H1 (cell line): ENCODE results near the gene ENOSF1. TPM values are rescaled to one million over a fixed set of nuclear protein-coding genes. Genes with fewer than 3 reads are reported as not detected.

Experiments used
- E2F6 ChIP-seq: IDR thresholded peaks from 2 replicates; pipeline ENCODE4 v1.6.1; 2012; ENCODE audit warnings: inconsistent platforms
- polyA plus RNA-seq, 7 experiments: library from polyadenylated mRNA; depleted of rRNA in 3 of 7; stranded (reverse) in 5 of 7; unstranded in 2 of 7; fragments of >200 nt in 5 of 7; fragments of 200-250 nt in 2 of 7; gene quantifications; 1 replicate in 5 of 7; 2 replicates in 1 of 7; 4 replicates in 1 of 7; pipeline versions ENCODE4 v1.2.1 to v1.2.3, GENCODE V29; 2011 to 2013; ENCODE audit warnings: missing spikeins in 2 of 7, mixed read lengths in 2 of 7
- total RNA-seq: library from RNA; stranded (reverse); fragmentation: NEBNext Ultra II Directional; extraction: Animal tissue kit (Norgen Biotek cat#: 25700); gene quantifications from 2 replicates; pipeline ENCODE4 v1.2.1, GENCODE V29; 2021

Gene ENOSF1
- total and polyA plus RNA-seq, 2 of the 8 experiments (the other 6 are each of a cell fraction or from before 2014, with no cell fraction given): 15.4 to 26.4 TPM

DNA sequence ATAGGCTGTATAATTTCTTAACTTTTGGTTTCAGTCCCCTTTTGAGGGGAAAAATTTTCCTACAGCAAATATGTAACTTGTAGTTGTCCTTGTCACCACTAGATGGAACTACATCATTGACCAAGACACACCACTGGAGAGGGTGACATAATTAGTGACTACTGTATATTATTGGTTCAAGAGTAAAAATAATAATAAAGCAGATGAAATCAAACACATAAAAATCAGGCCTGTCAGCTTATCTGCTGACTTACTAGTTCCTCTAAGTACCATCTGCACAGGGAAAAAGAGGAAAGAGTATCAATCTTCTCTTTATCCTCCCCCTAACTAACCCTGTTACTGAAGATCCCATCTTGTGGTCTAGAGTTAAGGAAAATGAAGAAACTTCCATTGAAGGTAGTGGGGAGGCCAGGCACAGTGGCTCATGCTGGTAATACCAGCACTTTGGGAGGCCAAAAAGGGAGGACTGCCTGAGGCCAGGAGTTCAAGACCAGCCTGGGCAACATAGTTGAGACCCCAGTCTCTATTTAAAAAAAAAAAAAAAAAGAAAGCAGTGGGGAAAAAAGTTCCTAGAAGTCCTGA, 29.6 kb upstream of the ENOSF1 start (continued):
- TF ChIP-seq E2F6: no peak
- TF ChIP-seq, all 59 proteins: peak for 2
